T-helper 17 cell (primary cell): Measurements from ENCODE around the gene OOSP4A. TPM values are rescaled to one million over a fixed set of nuclear protein-coding genes. Genes with fewer than 3 reads are reported as not detected.

ENCODE experiments used
- ATAC-seq: fragments of 150-1000 bp; cut with Tn5 transposase; 2 replicates; pipeline ENCODE4 v1.10.0; 2021; ENCODE audit warnings: mild to moderate bottlenecking, moderate library complexity
- DNase-seq, 3 donors: peaks; one replicate each; pipeline versions ENCODE4 v3.0.0 to v3.0.0-alpha.2; 2020 to 2021
- H3K9me3 ChIP-seq: one replicate; pipeline ENCODE4 v1.7.0; 2013; ENCODE audit warnings: low read length, mild to moderate bottlenecking; ENCODE audit not compliant: control insufficient read depth, poor library complexity, severe bottlenecking
- H3K27ac Mint-ChIP-seq: one replicate; pipeline ENCODE4 v1.8.0; 2022; ENCODE audit warnings: mild to moderate bottlenecking, moderate library complexity, mixed read lengths
- H3K27me3 Mint-ChIP-seq: one replicate; pipeline ENCODE4 v1.8.0; 2022; ENCODE audit warnings: mixed read lengths
- H3K36me3 Mint-ChIP-seq: one replicate; pipeline ENCODE4 v1.8.0; 2022; ENCODE audit warnings: low read depth, mixed read lengths
- H3K4me1 Mint-ChIP-seq: one replicate; pipeline ENCODE4 v1.8.0; 2022; ENCODE audit warnings: mild to moderate bottlenecking, mixed read lengths
- H3K4me3 Mint-ChIP-seq: one replicate; pipeline ENCODE4 v1.8.0; 2022; ENCODE audit warnings: mild to moderate bottlenecking, moderate library complexity, mixed read lengths
- total RNA-seq, 4 donors: library from RNA in 2 of 4; stranded (reverse) in 2 of 4; gene quantifications; one replicate each; pipeline ENCODE4 v1.2.3 and lab custom pipeline; 2022 to 2026

Gene OOSP4A
- total RNA-seq, result not detected
- 0 reads per million in 2 donors for total RNA-seq (lab: John Stamatoyannopoulos, UW)

- H3K9me3 ChIP-seq, result no peaks in the 10 kb centered on the region
- peaks cover 17% of the 10 kb centered on the region for H3K27me3 Mint-ChIP-seq
- no peak within 1 kb of the TSS for H3K27ac Mint-ChIP-seq
- H3K4me3 Mint-ChIP-seq, result no peak within 1 kb of the TSS
- no peak for ATAC-seq
- H3K36me3 Mint-ChIP-seq, result no peaks in the 10 kb centered on the region
- DNase-seq, result no peak
- no peaks in the 10 kb centered on the region for H3K4me1 Mint-ChIP-seq
Observed at GRCh38 chr11:59963733-59964132, at the start of gene OOSP4A. Gene OOSP4A (plus strand): TSS chr11:59964033. CDS start chr11:59964033, 0 bp downstream.

- Mint-ChIP-seq H3K27me3 (peaks cover under 1% of the 10 kb centered on the region), H3K36me3 (no peaks in the 10 kb centered on the region), H3K4me3 (no peak overlapping the region), H3K4me1 (no peaks in the 10 kb centered on the region), H3K27ac (no peak overlapping the region)
- peaks cover 3% of the 10 kb centered on the region for H3K9me3 ChIP-seq
- DNase-seq, result no peak
- no peak for ATAC-seq
Observed at GRCh38 chr11:59918480-59918879, 45.4 kb upstream of the OOSP4A start.

- Mint-ChIP-seq H3K27me3 (no peaks in the 10 kb centered on the region), H3K27ac (no peak overlapping the region), H3K4me3 (no peak overlapping the region), H3K36me3 (no peaks in the 10 kb centered on the region), H3K4me1 (no peaks in the 10 kb centered on the region)
- ATAC-seq, result no peak
- no peak for DNase-seq
- peaks cover 7% of the 10 kb centered on the region for H3K9me3 ChIP-seq
Observed at GRCh38 chr11:59918987-59919589, 44.7 kb upstream of the OOSP4A start.

GRCh38 chr11:59923813-59924212 is 40.0 kb upstream of the OOSP4A start:
- no peaks in the 10 kb centered on the region for H3K27me3 Mint-ChIP-seq
- H3K4me3 Mint-ChIP-seq, result no peak overlapping the region
- H3K4me1 Mint-ChIP-seq, result no peaks in the 10 kb centered on the region
- DNase-seq (no peak), ATAC-seq (no peak)
- H3K9me3 ChIP-seq, result peaks cover 7% of the 10 kb centered on the region
- no peak overlapping the region for H3K27ac Mint-ChIP-seq
- no peaks in the 10 kb centered on the region for H3K36me3 Mint-ChIP-seq

GRCh38 chr11:59931688-59932087 is 32.1 kb upstream of the OOSP4A start:
- DNase-seq (no peak), ATAC-seq (no peak)
- H3K4me1 Mint-ChIP-seq, result no peaks in the 10 kb centered on the region
- no peak overlapping the region for H3K27ac Mint-ChIP-seq
- no peak overlapping the region for H3K4me3 Mint-ChIP-seq
- no peaks in the 10 kb centered on the region for H3K36me3 Mint-ChIP-seq
- no peaks in the 10 kb centered on the region for H3K9me3 ChIP-seq
- no peaks in the 10 kb centered on the region for H3K27me3 Mint-ChIP-seq

- ATAC-seq (no peak), DNase-seq (no peak)
- H3K4me3 Mint-ChIP-seq, result no peak within 1 kb of the TSS
- no peaks in the 10 kb centered on the region for H3K36me3 Mint-ChIP-seq
- H3K4me1 Mint-ChIP-seq, result no peaks in the 10 kb centered on the region
- no peak within 1 kb of the TSS for H3K27ac Mint-ChIP-seq
- H3K27me3 Mint-ChIP-seq, result peaks cover 20% of the 10 kb centered on the region
- no peaks in the 10 kb centered on the region for H3K9me3 ChIP-seq
Observed at GRCh38 chr11:59938132-59938531, 25.7 kb upstream of the OOSP4A start, which contains the start of gene OOSP1. Gene OOSP1 (plus strand): TSS chr11:59938432. CDS start chr11:59938455, 23 bp downstream.

- no peak overlapping the region for H3K4me3 Mint-ChIP-seq
- H3K27ac Mint-ChIP-seq, result no peak overlapping the region
Observed at GRCh38 chr11:59938718-59939117, 25.1 kb upstream of the OOSP4A start.

GRCh38 chr11:59939482-59939881 is 24.4 kb upstream of the OOSP4A start:
- no peaks in the 10 kb centered on the region for H3K4me1 Mint-ChIP-seq
- DNase-seq, result no peak

More at GRCh38 chr11:59938718-59939117, 25.1 kb upstream of the OOSP4A start:
- H3K4me1 Mint-ChIP-seq, result no peaks in the 10 kb centered on the region
- H3K36me3 Mint-ChIP-seq, result no peaks in the 10 kb centered on the region
- H3K27me3 Mint-ChIP-seq, result peaks cover 20% of the 10 kb centered on the region
- H3K9me3 ChIP-seq, result no peaks in the 10 kb centered on the region
- no peak for ATAC-seq
- no peak for DNase-seq

GRCh38 chr11:59941091-59941490 is 22.7 kb upstream of the OOSP4A start:
- no peak for ATAC-seq

More at GRCh38 chr11:59939482-59939881, 24.4 kb upstream of the OOSP4A start:
- H3K27ac Mint-ChIP-seq, result no peak overlapping the region
- no peaks in the 10 kb centered on the region for H3K36me3 Mint-ChIP-seq
- H3K27me3 Mint-ChIP-seq, result peaks cover 20% of the 10 kb centered on the region
- no peak overlapping the region for H3K4me3 Mint-ChIP-seq
- no peaks in the 10 kb centered on the region for H3K9me3 ChIP-seq
- ATAC-seq, result no peak

GRCh38 chr11:59943997-59944714 is 19.7 kb upstream of the OOSP4A start:
- no peaks in the 10 kb centered on the region for H3K4me1 Mint-ChIP-seq
- no peak overlapping the region for H3K4me3 Mint-ChIP-seq
- no peak for DNase-seq
- no peaks in the 10 kb centered on the region for H3K36me3 Mint-ChIP-seq
- no peaks in the 10 kb centered on the region for H3K9me3 ChIP-seq
- ATAC-seq, result no peak
- peaks cover 22% of the 10 kb centered on the region for H3K27me3 Mint-ChIP-seq
- no peak overlapping the region for H3K27ac Mint-ChIP-seq

More at GRCh38 chr11:59941091-59941490, 22.7 kb upstream of the OOSP4A start:
- no peak overlapping the region for H3K27ac Mint-ChIP-seq
- H3K4me1 Mint-ChIP-seq, result no peaks in the 10 kb centered on the region
- no peaks in the 10 kb centered on the region for H3K36me3 Mint-ChIP-seq
- H3K4me3 Mint-ChIP-seq, result no peak overlapping the region
- H3K9me3 ChIP-seq, result no peaks in the 10 kb centered on the region
- no peak for DNase-seq
- H3K27me3 Mint-ChIP-seq, result peaks cover 20% of the 10 kb centered on the region

- Mint-ChIP-seq H3K27ac (no peak overlapping the region), H3K4me3 (no peak overlapping the region), H3K4me1 (no peaks in the 10 kb centered on the region), H3K36me3 (no peaks in the 10 kb centered on the region), H3K27me3 (peaks cover 22% of the 10 kb centered on the region)
- no peak for ATAC-seq
- DNase-seq, result no peak
- no peaks in the 10 kb centered on the region for H3K9me3 ChIP-seq
Observed at GRCh38 chr11:59944720-59945119, 19.1 kb upstream of the OOSP4A start.

GRCh38 chr11:59953463-59954218 is 10.2 kb upstream of the OOSP4A start:
- DNase-seq, result no peak

GRCh38 chr11:59954219-59954847 is 9.5 kb upstream of the OOSP4A start:
- H3K4me3 Mint-ChIP-seq, result no peak overlapping the region
- no peaks in the 10 kb centered on the region for H3K4me1 Mint-ChIP-seq
- H3K9me3 ChIP-seq, result no peaks in the 10 kb centered on the region
- no peak for DNase-seq
- no peak overlapping the region for H3K27ac Mint-ChIP-seq
- H3K27me3 Mint-ChIP-seq, result peaks cover 20% of the 10 kb centered on the region
- no peak for ATAC-seq
- no peaks in the 10 kb centered on the region for H3K36me3 Mint-ChIP-seq

More at GRCh38 chr11:59953463-59954218, 10.2 kb upstream of the OOSP4A start:
- no peaks in the 10 kb centered on the region for H3K9me3 ChIP-seq
- Mint-ChIP-seq H3K27ac (no peak overlapping the region), H3K4me3 (no peak overlapping the region), H3K4me1 (no peaks in the 10 kb centered on the region), H3K27me3 (peaks cover 13% of the 10 kb centered on the region), H3K36me3 (no peaks in the 10 kb centered on the region)
- no peak for ATAC-seq
